ENCODE measurements around the gene ATP2A3.
A peak's percentile ranks its signal among the peaks of the same experiment; 100 is the strongest.

The ATP2A3 gene

DNA sequence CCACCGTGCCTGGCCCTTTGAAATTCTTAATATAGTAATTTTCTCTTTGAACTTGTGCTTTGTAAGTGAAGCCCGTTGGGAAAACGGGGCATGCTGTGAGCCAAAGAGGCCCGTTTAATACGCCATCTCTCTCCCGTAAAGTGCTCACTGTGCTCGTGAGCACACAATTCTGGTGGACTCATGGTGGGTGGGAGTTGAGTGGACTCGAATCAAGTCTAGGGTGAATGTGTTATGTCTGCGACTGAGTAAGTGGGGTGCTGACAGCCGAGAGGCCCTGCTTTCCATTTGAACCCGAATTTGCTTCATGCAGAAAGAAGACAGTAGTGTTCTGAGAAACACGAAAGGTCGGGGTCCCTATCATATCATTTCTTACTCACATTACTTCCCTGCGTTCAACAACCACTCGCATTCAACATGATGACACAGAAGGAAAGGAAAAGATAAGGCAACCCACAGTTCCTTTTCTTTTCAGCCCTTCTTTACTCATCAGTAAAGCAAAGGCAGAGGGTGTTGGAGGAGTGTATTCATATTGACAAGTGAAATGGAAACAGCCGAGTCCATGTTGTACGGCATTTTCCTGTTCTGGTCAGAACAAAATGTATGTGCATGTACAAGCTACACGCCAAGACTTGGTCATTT, 4.8 kb upstream of the ATP2A3 start:
- no peak overlapping the region for H3K9ac ChIP-seq (ENCODE audit: low read depth, low read length)

DNA sequence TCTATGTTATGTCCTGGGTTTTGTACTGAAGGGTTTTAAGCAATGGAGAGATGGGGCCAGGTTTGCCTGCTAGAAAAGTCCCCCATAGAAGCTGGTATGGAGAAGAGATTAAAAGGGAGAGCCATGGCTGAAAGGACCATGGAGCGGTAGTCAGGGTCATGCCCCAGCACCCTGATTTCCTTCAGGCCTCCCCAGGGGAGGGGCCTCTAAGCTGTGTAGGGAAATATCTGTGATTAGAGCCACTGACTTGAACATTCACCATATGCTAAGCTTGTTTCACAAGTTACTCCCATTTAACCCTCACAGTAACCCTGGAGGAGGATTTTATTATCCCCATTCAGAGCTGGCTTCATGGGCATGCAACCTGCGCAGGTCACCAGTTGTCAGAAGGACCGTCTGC, 3.8 kb upstream of the ATP2A3 start:
- Histone ChIP-seq H3K27ac (ENCODE audit: low read length) (no peak overlapping the region), H3K36me3 (ENCODE audit: insufficient read depth, low read depth, low read length) (no peaks in the 10 kb centered on the region), H3K9ac (ENCODE audit: low read depth, low read length) (no peak overlapping the region), H3K4me1 (ENCODE audit: insufficient read depth, low read length) (peaks cover 5% of the 10 kb centered on the region; the same call in 1 of the 2 replicates), H3K4me3 (ENCODE audit: low read length) (no peak overlapping the region), H3K9me3 (ENCODE audit: insufficient read depth, low read depth, low read length) (no peaks in the 10 kb centered on the region), H3K27me3 (ENCODE audit: insufficient read depth, low read length) (peaks cover 26% of the 10 kb centered on the region)

More for the DNA sequence above, 4.8 kb upstream of the ATP2A3 start:
- no peaks in the 10 kb centered on the region for H3K4me1 ChIP-seq (ENCODE audit: insufficient read depth, low read length)
- no peaks in the 10 kb centered on the region for H3K9me3 ChIP-seq (ENCODE audit: insufficient read depth, low read depth, low read length)
- H3K27ac ChIP-seq (ENCODE audit: low read length) = no peak overlapping the region
- H3K36me3 ChIP-seq (ENCODE audit: insufficient read depth, low read depth, low read length) = no peaks in the 10 kb centered on the region
- H3K4me3 ChIP-seq (ENCODE audit: low read length) = no peak overlapping the region
- peaks cover 16% of the 10 kb centered on the region for H3K27me3 ChIP-seq (ENCODE audit: insufficient read depth, low read length)

DNA sequence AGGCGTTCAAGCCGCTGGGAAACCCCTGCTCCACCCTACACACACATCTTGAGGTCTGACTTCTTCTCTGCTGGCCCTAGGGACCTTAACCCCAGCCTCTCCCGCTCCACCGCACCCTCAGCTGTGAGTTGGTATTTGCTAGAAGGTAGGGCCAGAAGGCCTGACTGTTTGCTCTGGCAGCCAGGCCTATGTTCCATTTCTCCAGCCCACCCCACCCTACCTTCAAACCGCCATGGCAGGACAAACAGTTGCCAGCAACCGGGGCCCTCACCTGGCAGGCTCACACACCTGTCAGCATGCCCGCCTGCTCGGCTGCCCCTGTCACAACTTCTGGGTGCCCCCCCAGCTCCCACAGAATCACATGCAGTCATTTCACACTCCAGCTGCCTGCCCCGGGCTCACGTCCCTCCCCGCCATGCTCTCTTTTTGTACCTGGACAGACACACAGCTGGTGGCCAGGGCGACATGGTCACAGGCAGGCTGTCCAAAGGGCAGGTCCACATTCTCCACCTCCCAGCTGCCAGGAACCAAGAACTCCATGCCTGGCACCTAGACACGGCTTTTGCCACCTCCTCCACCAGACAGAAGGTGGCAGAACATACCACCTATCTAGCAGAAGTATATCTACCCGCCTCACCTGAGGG, 2.6 kb upstream of the ATP2A3 start:
- H3K27ac ChIP-seq (ENCODE audit: low read length) = no peak overlapping the region
- peaks cover 37% of the 10 kb centered on the region for H3K27me3 ChIP-seq (ENCODE audit: insufficient read depth, low read length)
- no peaks in the 10 kb centered on the region for H3K9me3 ChIP-seq (ENCODE audit: insufficient read depth, low read depth, low read length)
- no peak overlapping the region for H3K9ac ChIP-seq (ENCODE audit: low read depth, low read length)
- H3K4me1 ChIP-seq (ENCODE audit: insufficient read depth, low read length) = peaks cover 5% of the 10 kb centered on the region; the same call in 1 of the 2 replicates
- H3K36me3 ChIP-seq (ENCODE audit: insufficient read depth, low read depth, low read length) = no peaks in the 10 kb centered on the region
- no peak overlapping the region for H3K4me3 ChIP-seq (ENCODE audit: low read length)

DNA sequence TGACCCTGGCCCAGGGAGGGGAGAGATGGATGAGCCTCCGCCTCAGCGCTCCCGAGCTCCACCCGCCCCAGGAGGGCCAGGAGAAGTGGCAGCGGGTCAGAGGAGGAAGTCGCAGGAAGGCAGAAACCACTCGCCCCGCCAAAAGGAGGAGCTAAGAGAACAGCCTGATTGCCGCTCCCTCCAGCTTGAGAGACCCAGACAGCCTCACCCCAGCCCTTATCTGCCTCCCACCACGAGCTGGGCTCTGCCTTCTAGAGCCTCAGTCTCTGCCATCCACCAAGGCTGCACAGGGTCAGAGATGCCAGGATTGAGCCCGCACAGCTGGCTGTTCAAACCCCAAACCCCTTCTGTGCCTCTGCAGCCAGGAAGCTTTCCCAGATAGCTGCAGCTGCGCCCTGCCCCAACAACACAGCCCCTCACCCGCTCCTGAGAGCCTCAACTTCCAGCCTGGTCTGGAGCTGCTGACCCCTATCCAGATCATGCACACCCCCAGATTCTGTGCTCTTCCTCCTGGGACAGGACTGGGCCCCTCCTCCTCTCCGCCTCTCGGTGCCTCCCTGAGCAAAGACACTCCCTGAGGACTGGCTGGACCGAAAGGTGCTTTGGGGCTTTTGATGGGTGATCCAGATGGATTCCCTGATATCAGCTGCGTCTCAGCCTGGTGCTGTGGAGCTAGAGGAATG, 1.0 kb upstream of the ATP2A3 start:
- peak overlapping the region; percentile 74 for H3K4me3 ChIP-seq (ENCODE audit: low read length)
- peaks cover 5% of the 10 kb centered on the region; the same call in 1 of the 2 replicates for H3K4me1 ChIP-seq (ENCODE audit: insufficient read depth, low read length)
- H3K36me3 ChIP-seq (ENCODE audit: insufficient read depth, low read depth, low read length) = no peaks in the 10 kb centered on the region
- H3K27me3 ChIP-seq (ENCODE audit: insufficient read depth, low read length) = peaks cover 52% of the 10 kb centered on the region
- H3K9ac ChIP-seq (ENCODE audit: low read depth, low read length) = peak overlapping the region; percentile 49; the same call in 1 of the 2 replicates
- no peaks in the 10 kb centered on the region for H3K9me3 ChIP-seq (ENCODE audit: insufficient read depth, low read depth, low read length)
- H3K27ac ChIP-seq (ENCODE audit: low read length) = no peak overlapping the region

DNA sequence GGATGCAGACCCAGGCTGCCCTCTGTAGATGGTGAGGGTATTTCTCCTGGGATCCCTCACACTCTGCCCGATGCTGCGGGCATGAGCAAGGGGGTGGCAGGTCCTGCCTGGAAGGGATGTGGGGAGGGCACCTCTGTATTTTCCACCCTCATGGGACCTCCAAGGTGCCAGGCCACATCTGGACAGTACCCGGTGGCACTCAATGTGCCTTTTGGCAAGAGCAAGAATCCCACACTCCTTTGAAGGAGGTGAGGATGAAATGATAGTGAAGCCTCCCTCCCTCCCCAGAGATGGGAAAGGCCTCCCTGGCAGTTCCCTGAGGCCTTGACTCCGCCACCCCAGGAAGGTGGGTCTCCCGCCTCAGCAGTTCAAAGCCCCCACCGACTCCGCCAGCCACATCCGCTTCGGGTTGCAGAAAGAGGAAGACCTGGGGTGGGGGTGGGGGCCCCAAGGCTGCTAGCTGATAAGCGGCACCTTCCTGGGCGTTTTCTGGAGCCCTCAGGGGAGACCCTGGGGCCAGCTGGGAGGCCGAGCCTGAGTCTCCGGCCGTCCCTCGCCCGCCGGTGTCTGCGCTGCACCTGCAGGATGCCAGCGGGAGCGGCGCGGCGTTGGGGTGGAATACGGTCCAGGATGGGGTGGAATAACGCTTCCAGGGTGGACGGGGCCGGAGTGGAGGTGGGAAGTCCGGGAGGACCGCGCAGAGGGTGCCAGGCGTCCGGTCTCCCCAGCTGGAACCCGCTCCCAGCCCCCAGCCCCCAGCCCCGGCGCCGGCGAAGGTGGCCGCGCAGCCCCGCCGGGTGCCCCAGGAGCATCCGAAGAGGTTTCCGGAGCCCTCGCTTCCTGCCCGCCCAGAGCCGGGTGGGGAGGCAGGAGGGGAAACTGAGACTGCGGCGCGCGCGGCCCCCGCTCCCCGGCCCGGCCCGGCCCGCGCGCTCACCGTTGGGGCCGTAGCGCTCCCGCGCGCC, 718 bp downstream of the ATP2A3 start:
- Histone ChIP-seq H3K4me3 (ENCODE audit: low read length) (peak overlapping the region; percentile 55; the same call in 1 of the 2 replicates), H3K9me3 (ENCODE audit: insufficient read depth, low read depth, low read length) (no peaks in the 10 kb centered on the region), H3K9ac (ENCODE audit: low read depth, low read length) (no peak overlapping the region), H3K27me3 (ENCODE audit: insufficient read depth, low read length) (peaks cover 52% of the 10 kb centered on the region), H3K27ac (ENCODE audit: low read length) (no peak overlapping the region), H3K36me3 (ENCODE audit: insufficient read depth, low read depth, low read length) (no peaks in the 10 kb centered on the region), H3K4me1 (ENCODE audit: insufficient read depth, low read length) (peaks cover 16% of the 10 kb centered on the region; the same call in 1 of the 2 replicates)

DNA sequence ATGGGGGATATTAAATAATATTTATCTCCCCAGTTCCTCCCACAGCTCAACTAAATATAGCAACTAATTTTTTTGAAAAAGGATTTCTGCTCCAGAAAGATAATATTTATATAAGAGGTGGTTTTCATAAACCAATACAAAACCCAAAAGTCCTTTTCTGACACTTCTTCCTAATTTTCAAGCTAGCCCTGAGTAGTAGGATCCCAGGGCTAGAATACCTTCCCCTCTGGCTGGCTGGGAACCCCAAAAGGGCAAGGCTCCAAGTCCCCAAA, 1.3 kb downstream of the ATP2A3 start:
- Histone ChIP-seq H3K36me3 (ENCODE audit: insufficient read depth, low read depth, low read length) (no peaks in the 10 kb centered on the region), H3K27me3 (ENCODE audit: insufficient read depth, low read length) (peaks cover 52% of the 10 kb centered on the region), H3K27ac (ENCODE audit: low read length) (no peak overlapping the region), H3K4me1 (ENCODE audit: insufficient read depth, low read length) (peaks cover 16% of the 10 kb centered on the region; the same call in 1 of the 2 replicates), H3K4me3 (ENCODE audit: low read length) (no peak overlapping the region), H3K9ac (ENCODE audit: low read depth, low read length) (no peak overlapping the region), H3K9me3 (ENCODE audit: insufficient read depth, low read depth, low read length) (no peaks in the 10 kb centered on the region)

DNA sequence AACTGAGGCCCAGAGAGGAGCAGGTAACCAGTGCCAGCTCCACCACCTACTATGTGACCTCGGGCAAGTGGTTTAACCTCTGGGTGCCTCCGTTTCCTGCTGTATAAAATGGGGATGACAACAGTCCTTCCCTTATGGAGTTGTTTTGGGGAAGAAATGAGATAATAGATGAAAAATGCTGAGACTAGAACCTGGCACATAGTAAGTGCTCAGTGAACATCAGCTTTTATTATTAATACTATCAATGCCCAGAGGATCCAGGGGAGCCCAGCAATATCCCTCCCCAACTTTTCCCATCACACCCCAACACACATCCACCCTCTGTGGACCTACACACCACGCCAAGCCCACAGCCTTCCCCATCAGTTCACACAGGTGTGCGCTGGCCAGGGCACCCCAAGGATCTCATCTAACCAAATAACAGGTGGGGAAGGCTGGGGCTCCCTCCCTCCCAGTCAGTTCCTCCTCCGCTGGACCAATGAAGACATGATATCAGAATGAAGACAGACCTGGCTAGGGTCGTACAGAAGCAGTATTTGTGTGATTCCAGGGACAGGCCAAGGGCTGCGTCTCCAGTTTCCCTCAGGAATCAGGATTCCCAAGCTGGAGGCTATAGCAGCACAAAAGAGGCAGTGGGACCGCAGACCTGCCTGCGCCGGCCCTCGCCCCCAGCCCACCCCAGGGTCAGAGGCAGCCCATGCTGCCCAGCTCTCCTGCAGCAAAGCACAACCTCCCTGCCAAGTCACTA, 1.8 kb downstream of the ATP2A3 start:
- Histone ChIP-seq H3K9me3 (ENCODE audit: insufficient read depth, low read depth, low read length) (no peaks in the 10 kb centered on the region), H3K36me3 (ENCODE audit: insufficient read depth, low read depth, low read length) (no peaks in the 10 kb centered on the region), H3K27ac (ENCODE audit: low read length) (no peak overlapping the region), H3K4me1 (ENCODE audit: insufficient read depth, low read length) (peaks cover 16% of the 10 kb centered on the region; the same call in 1 of the 2 replicates), H3K27me3 (ENCODE audit: insufficient read depth, low read length) (peaks cover 52% of the 10 kb centered on the region), H3K4me3 (ENCODE audit: low read length) (no peak overlapping the region), H3K9ac (ENCODE audit: low read depth, low read length) (no peak overlapping the region)

DNA sequence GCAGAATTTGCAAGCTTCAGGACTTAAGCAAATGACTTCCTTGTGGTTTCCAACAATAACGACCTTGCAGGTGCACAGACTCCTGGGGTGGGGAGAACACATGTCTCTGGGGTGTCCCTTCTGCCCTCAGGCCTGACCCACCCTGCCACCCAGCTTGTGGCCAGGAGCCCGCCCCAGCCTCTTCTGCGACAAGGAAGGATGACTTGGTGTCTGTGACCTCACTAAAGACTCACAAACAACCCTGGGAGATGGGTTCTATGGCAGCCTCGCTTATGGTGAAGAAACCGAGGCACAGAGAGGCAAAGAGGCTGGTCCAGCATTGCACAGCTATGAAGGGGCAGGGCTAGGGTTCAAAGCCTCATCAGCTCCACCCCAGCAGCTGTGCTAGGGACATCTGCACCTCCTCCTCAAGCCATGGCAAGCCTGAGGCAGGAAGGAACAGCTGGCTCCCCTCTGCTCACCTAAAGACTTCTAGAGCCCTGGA, 2.6 kb downstream of the ATP2A3 start:
- H3K4me1 ChIP-seq (ENCODE audit: insufficient read depth, low read length) = peaks cover 22% of the 10 kb centered on the region; the same call in 1 of the 2 replicates
- no peaks in the 10 kb centered on the region for H3K36me3 ChIP-seq (ENCODE audit: insufficient read depth, low read depth, low read length)
- H3K27ac ChIP-seq (ENCODE audit: low read length) = no peak overlapping the region
- no peaks in the 10 kb centered on the region for H3K9me3 ChIP-seq (ENCODE audit: insufficient read depth, low read depth, low read length)
- H3K4me3 ChIP-seq (ENCODE audit: low read length) = no peak overlapping the region
- peaks cover 52% of the 10 kb centered on the region for H3K27me3 ChIP-seq (ENCODE audit: insufficient read depth, low read length)
- H3K9ac ChIP-seq (ENCODE audit: low read depth, low read length) = no peak overlapping the region

DNA sequence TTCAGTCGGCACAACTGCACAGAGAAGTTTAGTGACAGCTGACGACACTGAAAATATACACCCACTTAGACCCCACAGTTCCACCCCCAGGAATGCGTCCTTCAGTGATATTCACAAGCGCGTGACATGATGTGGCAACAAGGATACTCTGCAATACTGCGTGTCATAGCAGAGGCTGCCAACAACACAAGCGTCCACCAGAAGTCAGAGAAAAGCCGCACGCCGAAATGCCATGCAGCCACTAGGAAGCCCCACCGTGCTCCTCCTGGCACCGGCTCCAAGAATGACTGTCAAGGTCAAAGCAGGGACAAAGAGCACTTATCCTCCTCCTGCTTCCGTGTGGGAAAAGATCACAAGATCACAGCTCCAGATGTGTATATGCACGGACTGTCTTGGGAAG, 3.5 kb downstream of the ATP2A3 start:
- Histone ChIP-seq H3K36me3 (ENCODE audit: insufficient read depth, low read depth, low read length) (no peaks in the 10 kb centered on the region), H3K4me1 (ENCODE audit: insufficient read depth, low read length) (peaks cover 28% of the 10 kb centered on the region; the same call in 1 of the 2 replicates), H3K9ac (ENCODE audit: low read depth, low read length) (no peak overlapping the region), H3K9me3 (ENCODE audit: insufficient read depth, low read depth, low read length) (no peaks in the 10 kb centered on the region), H3K27me3 (ENCODE audit: insufficient read depth, low read length) (peaks cover 52% of the 10 kb centered on the region), H3K27ac (ENCODE audit: low read length) (no peak overlapping the region), H3K4me3 (ENCODE audit: low read length) (no peak overlapping the region)

DNA sequence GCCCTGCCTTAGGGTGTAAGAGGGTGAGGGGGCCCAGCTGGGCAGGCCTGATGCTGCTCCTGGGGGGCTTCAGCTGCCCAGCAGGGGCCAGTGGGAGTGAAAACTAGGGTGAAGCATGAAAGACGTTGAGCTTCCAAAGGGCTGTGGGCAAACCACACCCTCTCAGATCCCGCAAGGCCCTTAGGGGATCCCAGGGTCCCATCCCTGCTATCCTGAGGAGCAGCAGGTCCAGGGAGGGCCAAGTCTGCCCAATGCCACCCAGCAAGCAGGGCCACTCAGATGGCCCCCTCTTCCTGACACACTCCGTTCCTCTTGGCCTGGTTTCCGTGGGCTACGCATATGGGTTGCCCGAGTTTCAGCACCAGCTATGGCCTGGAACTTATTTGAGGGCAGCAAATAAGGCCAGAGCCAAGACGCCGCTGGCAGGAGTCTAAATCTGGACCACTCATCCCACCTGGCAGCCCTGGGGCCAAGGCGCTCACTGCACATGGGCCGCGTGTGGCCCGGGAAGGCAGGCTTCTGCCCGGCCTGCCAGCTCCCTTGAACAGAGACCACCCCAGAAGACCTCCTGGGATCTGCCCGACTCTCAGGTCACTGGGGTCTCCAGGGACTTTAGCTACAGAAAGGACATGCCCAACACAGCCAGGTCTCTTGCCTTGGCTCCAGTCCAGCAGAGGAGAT, 4.2 kb downstream of the ATP2A3 start:
- peaks cover 46% of the 10 kb centered on the region for H3K27me3 ChIP-seq (ENCODE audit: insufficient read depth, low read length)
- peaks cover 28% of the 10 kb centered on the region; the same call in 1 of the 2 replicates for H3K4me1 ChIP-seq (ENCODE audit: insufficient read depth, low read length)
- H3K27ac ChIP-seq (ENCODE audit: low read length) = no peak overlapping the region
- H3K9ac ChIP-seq (ENCODE audit: low read depth, low read length) = no peak overlapping the region
- no peak overlapping the region for H3K4me3 ChIP-seq (ENCODE audit: low read length)
- H3K9me3 ChIP-seq (ENCODE audit: insufficient read depth, low read depth, low read length) = no peaks in the 10 kb centered on the region
- H3K36me3 ChIP-seq (ENCODE audit: insufficient read depth, low read depth, low read length) = no peaks in the 10 kb centered on the region

Measured in iPS-20b (cell line).